ENCODE data around the gene LIPF. TPM values are rescaled to one million over a fixed set of nuclear protein-coding genes. Genes with fewer than 3 reads are reported as not detected.
A peak's percentile ranks its signal among the peaks of the same experiment; 100 is the strongest.
"Not testable (repeated sequence)": the region's sequence is repeated elsewhere in the genome, so short reads cannot be mapped to it uniquely, and the experiment has no call there.

The LIPF gene
- total RNA-seq, 1 donor from 2014 or later = not detected

DNA sequence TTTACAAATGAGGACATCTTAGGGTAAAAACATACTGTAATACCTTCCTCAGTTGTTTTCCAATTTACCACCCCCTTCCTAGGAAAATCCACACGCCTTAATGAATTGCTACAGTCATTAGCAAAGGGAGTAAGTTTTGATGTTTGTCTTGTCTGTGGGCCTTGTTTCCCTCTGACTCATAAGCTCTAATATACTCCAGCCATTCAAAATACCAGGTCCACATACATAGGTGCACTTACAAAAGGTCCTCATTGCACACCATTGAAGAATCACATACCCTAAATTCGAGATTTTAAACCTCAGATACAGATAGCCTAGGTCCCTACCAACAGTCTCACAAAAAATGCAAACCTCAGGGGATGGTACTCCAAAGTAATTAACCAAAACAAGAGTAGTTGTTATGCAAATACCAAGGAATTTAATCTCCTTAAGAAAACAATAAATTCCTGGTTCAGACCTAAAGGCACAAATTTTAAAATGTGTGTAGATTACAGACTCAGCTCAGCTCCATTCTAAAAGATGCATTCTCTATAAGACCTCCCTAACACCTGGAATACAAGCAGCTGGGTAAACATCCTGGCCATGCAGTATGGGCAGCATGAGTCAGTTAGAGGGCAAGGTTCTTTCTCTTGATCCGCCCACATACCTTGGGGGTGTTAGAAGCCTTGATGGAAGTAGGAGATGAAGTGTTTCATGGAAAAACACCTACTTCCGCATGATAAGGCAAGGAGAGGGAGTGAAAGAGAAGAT is 38.8 kb downstream of the LIPF start:
- H3K4me3 ChIP-seq (ENCODE audit: low read depth, low read length) = no peak overlapping the region

DNA sequence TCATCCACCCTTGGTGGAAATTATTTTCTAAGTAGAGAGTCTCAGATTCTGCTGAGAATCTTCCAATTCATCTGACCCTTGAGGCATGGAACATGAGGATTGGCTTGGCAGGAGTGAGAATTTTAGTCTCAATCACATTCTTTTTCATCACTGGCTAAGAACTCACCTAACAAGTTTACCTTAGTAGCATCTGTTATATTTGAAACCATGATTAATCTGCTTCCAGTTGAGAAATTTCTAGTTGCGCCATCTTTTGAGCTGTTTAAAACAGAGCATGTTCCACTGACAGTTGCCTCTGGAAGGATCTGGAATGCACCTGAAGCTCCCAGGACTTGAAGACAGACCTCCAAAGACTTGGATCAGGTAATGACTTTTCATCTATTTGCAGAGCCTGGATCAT is 41.7 kb downstream of the LIPF start, which contains the start of gene LIPK:
Gene LIPK (plus strand): TSS at position 292 of the 400 bp plus-strand sequence. CDS start 18,295 bp downstream, outside the sequence.
- DNase-seq (ENCODE audit: low read depth) (peak; percentile 94), FAIRE-seq (no peak)
- H3K4me3 ChIP-seq (ENCODE audit: low read depth, low read length) = no peak within 1 kb of the TSS
- H3K27me3 ChIP-seq (ENCODE audit: control insufficient read depth, insufficient read depth, low read length) = no peaks in the 10 kb centered on the region
- TF ChIP-seq, protein P1, sequence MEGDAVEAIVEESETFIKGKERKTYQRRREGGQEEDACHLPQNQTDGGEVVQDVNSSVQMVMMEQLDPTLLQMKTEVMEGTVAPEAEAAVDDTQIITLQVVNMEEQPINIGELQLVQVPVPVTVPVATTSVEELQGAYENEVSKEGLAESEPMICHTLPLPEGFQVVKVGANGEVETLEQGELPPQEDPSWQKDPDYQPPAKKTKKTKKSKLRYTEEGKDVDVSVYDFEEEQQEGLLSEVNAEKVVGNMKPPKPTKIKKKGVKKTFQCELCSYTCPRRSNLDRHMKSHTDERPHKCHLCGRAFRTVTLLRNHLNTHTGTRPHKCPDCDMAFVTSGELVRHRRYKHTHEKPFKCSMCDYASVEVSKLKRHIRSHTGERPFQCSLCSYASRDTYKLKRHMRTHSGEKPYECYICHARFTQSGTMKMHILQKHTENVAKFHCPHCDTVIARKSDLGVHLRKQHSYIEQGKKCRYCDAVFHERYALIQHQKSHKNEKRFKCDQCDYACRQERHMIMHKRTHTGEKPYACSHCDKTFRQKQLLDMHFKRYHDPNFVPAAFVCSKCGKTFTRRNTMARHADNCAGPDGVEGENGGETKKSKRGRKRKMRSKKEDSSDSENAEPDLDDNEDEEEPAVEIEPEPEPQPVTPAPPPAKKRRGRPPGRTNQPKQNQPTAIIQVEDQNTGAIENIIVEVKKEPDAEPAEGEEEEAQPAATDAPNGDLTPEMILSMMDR (IDR thresholded peaks at IDR 0.05; ENCODE audit: insufficient read depth, low read length, severe bottlenecking) = no peak
- H3K36me3 ChIP-seq (ENCODE audit: control insufficient read depth, insufficient read depth, low read length) = no peaks in the 10 kb centered on the region

More for the DNA sequence above, 38.8 kb downstream of the LIPF start:
- FAIRE-seq (no peak), DNase-seq (ENCODE audit: low read depth) (peak; percentile 97)
- TF ChIP-seq, protein P1 (IDR thresholded peaks at IDR 0.05; ENCODE audit: insufficient read depth, low read length, severe bottlenecking) = no peak
- Histone ChIP-seq H3K27me3 (ENCODE audit: control insufficient read depth, insufficient read depth, low read length) (no peaks in the 10 kb centered on the region), H3K36me3 (ENCODE audit: control insufficient read depth, insufficient read depth, low read length) (no peaks in the 10 kb centered on the region)

DNA sequence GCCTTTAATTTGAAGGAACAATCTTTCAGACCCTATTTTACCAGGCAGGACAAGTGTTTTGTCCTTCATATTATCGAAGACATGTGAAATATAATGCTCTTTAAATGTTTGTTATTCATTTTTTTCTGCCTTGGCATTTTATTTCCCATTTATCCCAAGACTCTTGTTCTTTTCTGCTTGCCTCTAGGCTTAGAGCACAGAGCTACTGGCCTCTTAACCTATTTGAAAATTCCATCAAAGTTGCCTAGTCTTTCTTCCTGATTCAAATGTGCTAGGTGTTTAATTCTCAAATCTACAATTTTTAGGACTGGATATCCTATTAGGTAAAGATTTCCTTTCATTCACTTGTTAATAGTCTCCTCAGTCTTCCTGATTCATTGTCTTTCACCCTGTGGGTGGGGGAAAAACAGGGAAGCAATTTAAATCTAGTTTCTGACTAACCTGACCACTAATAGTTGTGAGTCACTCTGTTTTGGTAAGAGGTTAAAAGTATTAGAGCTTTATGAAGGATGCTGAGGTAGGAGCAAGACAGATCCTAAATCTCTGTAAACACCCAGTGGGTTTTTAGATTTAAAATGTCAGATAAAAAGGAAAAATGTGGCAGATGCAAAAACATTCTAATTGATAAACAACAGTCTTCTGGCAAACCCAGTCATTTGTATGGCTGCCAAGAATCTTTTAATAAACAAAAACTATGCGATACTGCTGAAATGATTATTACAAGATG is 43.4 kb downstream of the LIPF start:
- no peaks in the 10 kb centered on the region for H3K27me3 ChIP-seq (ENCODE audit: control insufficient read depth, insufficient read depth, low read length)
- H3K4me3 ChIP-seq (ENCODE audit: low read depth, low read length) = no peak overlapping the region
- TF ChIP-seq, protein P1 (IDR thresholded peaks at IDR 0.05; ENCODE audit: insufficient read depth, low read length, severe bottlenecking) = no peak
- FAIRE-seq = no peak
- H3K36me3 ChIP-seq (ENCODE audit: control insufficient read depth, insufficient read depth, low read length) = no peaks in the 10 kb centered on the region
- DNase-seq (ENCODE audit: low read depth) = peak; percentile 97

DNA sequence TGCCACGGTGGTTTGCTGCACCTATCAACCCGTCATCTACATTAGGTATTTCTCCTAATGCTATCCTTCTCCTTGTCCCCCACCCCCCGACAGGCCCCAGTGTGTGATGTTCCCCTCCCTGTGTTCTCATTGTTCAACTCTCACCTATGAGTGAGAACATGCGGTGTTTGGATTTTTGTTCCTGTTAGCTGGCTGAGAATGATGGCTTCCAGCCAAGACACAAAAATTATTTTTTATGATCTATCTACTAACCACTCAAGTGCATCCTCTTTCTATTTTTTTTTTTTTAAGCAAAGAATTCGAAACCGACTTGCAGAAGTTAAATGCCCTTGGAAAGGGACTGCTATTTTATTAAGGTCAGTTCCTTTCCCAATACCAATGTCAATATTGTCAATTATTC is 45.1 kb downstream of the LIPF start:
- H3K36me3 ChIP-seq (ENCODE audit: control insufficient read depth, insufficient read depth, low read length); DNase-seq (ENCODE audit: low read depth); H3K27me3 ChIP-seq (ENCODE audit: control insufficient read depth, insufficient read depth, low read length); FAIRE-seq; H3K4me3 ChIP-seq (ENCODE audit: low read depth, low read length): not testable (repeated sequence)

DNA sequence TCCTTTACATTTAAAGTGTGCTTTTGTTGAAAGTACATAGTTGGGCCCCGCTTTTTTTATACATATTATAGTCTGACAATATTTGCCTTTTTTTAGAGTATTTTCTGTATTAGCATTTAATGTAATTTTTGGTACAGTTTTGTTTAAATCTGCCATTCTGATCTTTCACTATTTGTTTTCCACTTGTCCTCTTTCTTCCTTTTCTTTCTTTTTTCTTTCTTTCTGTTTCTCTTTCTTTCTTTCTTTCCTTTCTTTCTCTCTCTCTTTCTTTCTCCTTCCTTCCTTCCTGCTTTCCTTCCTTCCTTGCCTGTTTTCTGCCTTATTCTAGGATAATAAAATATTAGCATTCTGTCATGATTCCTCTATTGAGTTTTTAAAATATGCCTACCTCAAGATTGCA is 51.3 kb downstream of the LIPF start:
- no peak for DNase-seq (ENCODE audit: low read depth)
- Histone ChIP-seq H3K36me3 (ENCODE audit: control insufficient read depth, insufficient read depth, low read length) (no peaks in the 10 kb centered on the region), H3K4me3 (ENCODE audit: low read depth, low read length) (no peak overlapping the region), H3K27me3 (ENCODE audit: control insufficient read depth, insufficient read depth, low read length) (no peaks in the 10 kb centered on the region)
- TF ChIP-seq, protein P1 (IDR thresholded peaks at IDR 0.05; ENCODE audit: insufficient read depth, low read length, severe bottlenecking) = no peak
- FAIRE-seq = no peak

DNA sequence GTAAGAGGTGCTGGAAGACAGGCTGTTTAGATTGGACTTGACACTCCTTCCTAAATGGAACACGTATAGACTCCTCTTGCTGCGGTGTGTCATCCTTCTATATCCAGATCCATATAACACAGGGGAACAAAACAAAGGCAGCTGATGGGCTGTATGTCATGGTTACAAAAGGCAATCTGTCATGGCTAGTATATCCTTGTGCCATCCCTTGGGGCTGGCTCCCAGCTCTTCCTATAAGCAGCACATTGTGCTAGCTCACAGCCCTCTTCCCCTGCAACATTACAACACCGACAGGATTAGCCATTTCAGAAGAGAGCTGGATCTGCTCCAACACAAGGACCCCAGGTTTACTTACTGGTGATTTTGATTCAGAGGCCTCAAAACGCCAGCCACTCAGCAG is 57.1 kb downstream of the LIPF start:
- DNase-seq (ENCODE audit: low read depth) (no peak), FAIRE-seq (no peak)
- Histone ChIP-seq H3K4me3 (ENCODE audit: low read depth, low read length) (no peak overlapping the region), H3K36me3 (ENCODE audit: control insufficient read depth, insufficient read depth, low read length) (no peaks in the 10 kb centered on the region), H3K27me3 (ENCODE audit: control insufficient read depth, insufficient read depth, low read length) (no peaks in the 10 kb centered on the region)
- TF ChIP-seq, protein P1 (IDR thresholded peaks at IDR 0.05; ENCODE audit: insufficient read depth, low read length, severe bottlenecking) = no peak
